Stimulated activated naive B cell treated with anti-CD40 and anti-IgM and Interleukin-4, amounts not matched to agents 10 μg/mL and 1 μg/mL and 100 μg/mL, for 72 hours (primary cell): ENCODE results near the gene CAMSAP2.

Experiments used
- ATAC-seq, 2 donors: fragments of 150-1000 bp; cut with Tn5 transposase; replicated peaks; 2 replicates each; pipeline ENCODE4 v1.10.0; 2021; ENCODE audit warnings: moderate library complexity in 1 of 2
- DNase-seq: peaks from one replicate; pipeline ENCODE4 v3.0.0; 2021
- H3K27ac Mint-ChIP-seq: one replicate; pipeline ENCODE4 v1.8.0; 2022; ENCODE audit warnings: mild to moderate bottlenecking, mixed read lengths
- H3K27me3 Mint-ChIP-seq, 2 donors: one replicate each; pipeline ENCODE4 v1.8.0; 2022; ENCODE audit warnings: mixed read lengths in 2 of 2
- H3K36me3 Mint-ChIP-seq, 2 donors: one replicate each; pipeline ENCODE4 v1.8.0; 2022; ENCODE audit warnings: mixed read lengths in 2 of 2, mild to moderate bottlenecking in 1 of 2
- H3K4me1 Mint-ChIP-seq, 2 donors: one replicate each; pipeline ENCODE4 v1.8.0; 2022; ENCODE audit warnings: mixed read lengths in 2 of 2, mild to moderate bottlenecking in 1 of 2
- H3K4me3 Mint-ChIP-seq, 2 donors: one replicate each; pipeline ENCODE4 v1.8.0; 2022; ENCODE audit warnings: mild to moderate bottlenecking in 2 of 2, mixed read lengths in 2 of 2, moderate library complexity in 1 of 2
- H3K9me3 Mint-ChIP-seq, 2 donors: one replicate each; pipeline ENCODE4 v1.8.0; 2022; ENCODE audit warnings: mixed read lengths in 2 of 2, mild to moderate bottlenecking in 1 of 2

The CAMSAP2 gene

DNA sequence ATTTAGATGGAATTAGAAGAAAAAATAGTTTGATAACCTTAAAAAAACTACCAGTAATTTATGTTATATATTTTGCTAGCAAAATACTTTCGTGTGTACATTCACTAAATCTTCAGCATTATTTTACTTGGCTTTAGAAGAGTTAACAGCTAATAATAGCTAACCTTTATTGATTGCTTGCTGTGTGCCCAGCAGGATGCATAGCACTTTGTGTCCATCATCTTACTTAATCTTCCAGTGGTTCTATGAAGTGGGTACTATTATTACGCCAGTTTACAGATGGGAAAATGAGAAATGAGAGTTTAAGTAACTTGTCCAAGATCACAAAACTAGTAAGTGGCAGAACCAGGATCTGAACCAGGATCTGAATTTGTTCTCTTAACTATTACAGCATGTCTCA lies 92.4 kb downstream of the CAMSAP2 start:
- H3K27me3 Mint-ChIP-seq = no peaks in the 10 kb centered on the region
- H3K4me1 Mint-ChIP-seq = no peaks in the 10 kb centered on the region
- ATAC-seq = no peak
- H3K36me3 Mint-ChIP-seq = no peaks in the 10 kb centered on the region
- no peak for DNase-seq
- H3K9me3 Mint-ChIP-seq = peaks cover 0 to under 1% of the 10 kb centered on the region in 2 donors
- no peak overlapping the region for H3K4me3 Mint-ChIP-seq
- H3K27ac Mint-ChIP-seq = no peak overlapping the region

DNA sequence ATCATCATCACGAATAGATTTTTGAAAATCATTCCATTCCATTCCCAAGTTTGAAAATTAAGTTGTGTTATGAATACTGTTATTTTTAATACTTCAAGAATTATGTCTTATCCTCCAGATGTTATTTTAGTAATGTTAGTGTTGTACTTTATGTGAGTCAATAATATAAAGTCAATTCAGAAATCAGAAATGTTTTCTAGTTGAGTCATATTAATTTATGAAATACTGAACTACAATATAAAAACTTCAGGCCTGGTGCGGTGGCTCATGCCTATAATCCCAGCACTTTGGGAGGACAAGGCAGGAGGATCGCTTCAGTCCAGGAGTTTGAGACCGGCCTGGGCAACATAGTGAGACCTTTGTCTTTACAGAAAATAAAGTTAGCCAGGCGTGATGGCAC lies 95.7 kb downstream of the CAMSAP2 start:
- no peaks in the 10 kb centered on the region for H3K4me1 Mint-ChIP-seq
- ATAC-seq (no peak), DNase-seq (no peak)
- H3K4me3 Mint-ChIP-seq = no peak overlapping the region
- no peaks in the 10 kb centered on the region for H3K27me3 Mint-ChIP-seq
- H3K9me3 Mint-ChIP-seq = peaks cover 0 to 3% of the 10 kb centered on the region in 2 donors
- H3K27ac Mint-ChIP-seq = no peak overlapping the region
- H3K36me3 Mint-ChIP-seq = no peaks in the 10 kb centered on the region

DNA sequence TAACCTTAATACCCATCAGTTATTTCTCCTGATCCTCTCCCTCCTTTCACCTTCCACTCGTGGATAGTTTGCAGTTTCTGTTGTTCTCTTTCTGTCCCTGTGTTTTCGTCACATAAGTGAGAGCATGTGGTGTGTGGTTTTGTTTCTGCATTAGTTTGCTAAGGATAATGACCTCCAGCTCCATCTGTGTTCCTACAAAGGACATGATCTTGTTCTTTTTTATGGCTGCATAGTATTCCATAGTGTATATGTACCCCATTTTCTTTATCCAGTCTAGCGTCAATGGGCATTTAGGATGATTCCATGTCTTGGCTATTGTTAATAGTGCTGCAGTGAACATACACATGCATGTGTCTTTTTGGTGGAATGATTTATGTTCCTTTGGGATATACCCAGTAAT lies 97.5 kb downstream of the CAMSAP2 start:
- Mint-ChIP-seq H3K27me3 (no peaks in the 10 kb centered on the region), H3K9me3 (peaks cover 0 to 3% of the 10 kb centered on the region in 2 donors), H3K4me1 (no peaks in the 10 kb centered on the region), H3K36me3 (no peaks in the 10 kb centered on the region), H3K27ac (no peak overlapping the region), H3K4me3 (no peak overlapping the region)
- ATAC-seq (no peak), DNase-seq (no peak)

DNA sequence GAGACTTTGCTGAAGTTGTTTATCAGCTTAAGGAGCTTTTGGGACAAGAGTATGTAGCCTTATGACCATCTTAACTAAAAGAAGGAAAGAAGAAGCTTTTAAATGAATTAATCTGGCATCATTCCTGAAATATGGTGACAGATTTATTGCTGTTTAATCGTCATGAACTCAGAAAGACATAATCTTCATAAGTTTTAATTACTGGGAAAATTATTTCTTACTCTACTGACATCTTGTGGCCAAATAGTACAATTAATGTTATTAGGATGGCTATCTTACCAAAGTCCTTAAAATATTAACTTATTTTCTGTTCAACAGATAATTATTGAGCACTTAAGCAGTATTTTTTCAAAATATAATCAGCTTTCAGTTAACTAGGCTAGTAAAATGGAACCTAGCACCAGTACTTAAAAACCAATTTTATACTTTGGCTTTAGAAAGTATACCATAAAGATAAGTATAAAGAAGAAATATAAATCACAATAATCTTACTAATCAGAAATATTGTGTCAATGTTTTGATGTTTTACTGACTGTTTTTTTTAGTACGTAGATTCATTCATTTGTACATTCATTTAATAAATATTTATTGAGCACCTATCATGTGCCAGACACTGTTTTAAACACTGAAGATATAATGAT lies 99.4 kb downstream of the CAMSAP2 start:
- Mint-ChIP-seq H3K36me3 (no peaks in the 10 kb centered on the region), H3K9me3 (peaks cover 0 to 3% of the 10 kb centered on the region in 2 donors), H3K4me1 (no peaks in the 10 kb centered on the region), H3K27me3 (no peaks in the 10 kb centered on the region), H3K4me3 (no peak overlapping the region), H3K27ac (no peak overlapping the region)
- DNase-seq (no peak), ATAC-seq (no peak)

DNA sequence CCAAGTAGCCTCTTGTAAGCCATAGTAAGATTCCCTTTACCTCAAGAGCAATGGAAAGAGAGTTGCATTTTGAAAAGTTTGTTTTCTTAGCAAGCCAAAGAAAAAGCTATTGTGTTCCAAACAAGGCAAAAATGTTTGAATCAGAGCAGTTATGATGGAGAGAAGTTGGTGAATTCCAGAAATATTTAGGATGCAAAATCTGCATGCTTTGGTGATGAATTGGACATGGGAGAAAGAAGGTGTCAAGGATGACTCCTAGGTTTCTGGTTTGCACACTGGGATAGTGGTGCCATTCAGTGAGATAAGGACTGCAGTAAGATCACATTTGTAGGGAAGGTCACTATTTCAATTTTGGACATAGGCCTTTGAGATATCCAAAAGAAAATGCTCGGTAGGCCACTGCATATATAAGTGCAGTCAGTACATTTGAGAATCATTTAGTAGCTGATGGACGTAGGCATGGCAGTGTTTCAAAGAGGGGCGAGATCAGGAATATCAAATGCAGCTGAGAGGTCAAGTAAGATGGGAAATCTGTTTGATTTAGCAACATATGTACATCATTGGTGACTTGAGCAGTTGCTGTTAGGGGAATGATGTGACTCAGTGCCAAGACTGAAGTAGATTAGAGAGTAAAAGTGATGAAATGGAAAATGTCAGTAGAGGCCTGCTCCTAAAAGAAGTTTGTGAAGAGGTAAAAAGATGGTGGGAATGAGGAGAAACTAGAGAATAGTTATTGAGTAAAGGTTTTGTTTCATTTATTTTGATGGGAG lies 100.2 kb downstream of the CAMSAP2 start:
- peaks cover 0 to 3% of the 10 kb centered on the region in 2 donors for H3K9me3 Mint-ChIP-seq

DNA sequence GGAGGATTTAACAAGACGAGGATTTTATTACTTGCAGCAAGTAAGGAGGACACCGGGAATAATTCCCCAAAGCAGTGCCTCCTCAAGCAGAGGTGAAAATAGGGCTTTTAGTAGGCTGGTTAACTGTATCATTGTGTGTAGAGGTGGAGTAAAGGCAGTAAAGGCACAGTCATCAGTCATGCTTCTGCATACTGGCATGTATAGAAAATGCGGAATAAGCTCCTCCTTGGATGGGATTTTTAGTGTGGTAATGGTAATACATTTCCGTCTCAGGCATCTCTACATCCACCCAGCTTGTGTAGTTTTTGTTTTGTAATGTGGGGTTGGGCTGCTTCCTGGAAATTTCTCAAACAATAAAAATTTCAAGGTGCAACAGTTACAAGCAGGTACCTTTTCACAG lies 106.7 kb downstream of the CAMSAP2 start:
- H3K27me3 Mint-ChIP-seq = peaks cover 0 to 8% of the 10 kb centered on the region in 2 donors

More for the DNA sequence above, 100.2 kb downstream of the CAMSAP2 start:
- no peak for ATAC-seq
- Mint-ChIP-seq H3K27me3 (no peaks in the 10 kb centered on the region), H3K27ac (no peak overlapping the region), H3K4me3 (no peak overlapping the region), H3K36me3 (no peaks in the 10 kb centered on the region), H3K4me1 (no peaks in the 10 kb centered on the region)
- DNase-seq = no peak

DNA sequence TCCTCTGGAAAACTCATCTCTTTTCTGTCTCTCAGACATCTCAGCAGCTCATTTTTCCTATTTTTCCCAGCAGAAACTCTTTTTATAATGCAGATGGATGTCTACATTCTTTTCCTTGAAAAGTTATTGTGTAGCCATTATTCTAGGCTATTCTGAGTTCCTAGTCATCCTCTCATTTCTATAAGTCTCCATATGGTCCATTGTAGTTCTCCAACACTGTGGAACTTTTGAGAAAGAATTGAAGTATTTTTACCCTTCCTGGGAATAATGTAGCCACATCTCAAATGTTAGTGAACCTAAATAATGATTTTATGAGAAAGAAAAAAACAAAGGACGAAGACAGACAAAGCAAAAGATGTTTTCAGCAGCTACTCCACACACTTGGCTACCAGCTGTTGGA lies 107.7 kb downstream of the CAMSAP2 start:
- DNase-seq = no peak
- no peak for ATAC-seq
- Mint-ChIP-seq H3K27ac (no peak overlapping the region), H3K27me3 (peaks cover 0 to 12% of the 10 kb centered on the region in 2 donors), H3K4me3 (no peak overlapping the region), H3K36me3 (no peaks in the 10 kb centered on the region), H3K9me3 (no peaks in the 10 kb centered on the region), H3K4me1 (no peaks in the 10 kb centered on the region)

More for the DNA sequence above, 106.7 kb downstream of the CAMSAP2 start:
- Mint-ChIP-seq H3K4me1 (no peaks in the 10 kb centered on the region), H3K36me3 (no peaks in the 10 kb centered on the region), H3K9me3 (no peaks in the 10 kb centered on the region), H3K27ac (no peak overlapping the region), H3K4me3 (no peak overlapping the region)
- no peak for ATAC-seq
- no peak for DNase-seq

DNA sequence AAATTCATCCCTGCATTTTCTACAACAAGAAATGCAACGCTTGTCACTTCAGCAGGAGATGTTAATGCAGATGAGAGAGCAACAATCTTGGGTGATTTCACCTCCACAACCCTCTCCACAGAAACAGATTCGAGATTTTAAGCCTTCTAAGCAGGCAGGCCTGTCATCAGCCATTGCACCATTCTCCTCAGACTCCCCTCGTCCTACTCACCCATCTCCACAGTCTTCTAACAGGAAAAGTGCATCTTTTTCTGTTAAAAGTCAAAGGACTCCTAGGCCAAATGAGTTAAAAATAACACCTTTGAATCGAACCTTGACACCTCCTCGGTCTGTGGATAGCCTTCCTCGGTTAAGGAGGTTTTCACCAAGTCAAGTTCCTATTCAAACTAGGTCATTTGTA lies 110.7 kb downstream of the CAMSAP2 start:
- H3K9me3 Mint-ChIP-seq = no peaks in the 10 kb centered on the region
- no peak for ATAC-seq
- peaks cover 0 to 18% of the 10 kb centered on the region in 2 donors for H3K27me3 Mint-ChIP-seq

DNA sequence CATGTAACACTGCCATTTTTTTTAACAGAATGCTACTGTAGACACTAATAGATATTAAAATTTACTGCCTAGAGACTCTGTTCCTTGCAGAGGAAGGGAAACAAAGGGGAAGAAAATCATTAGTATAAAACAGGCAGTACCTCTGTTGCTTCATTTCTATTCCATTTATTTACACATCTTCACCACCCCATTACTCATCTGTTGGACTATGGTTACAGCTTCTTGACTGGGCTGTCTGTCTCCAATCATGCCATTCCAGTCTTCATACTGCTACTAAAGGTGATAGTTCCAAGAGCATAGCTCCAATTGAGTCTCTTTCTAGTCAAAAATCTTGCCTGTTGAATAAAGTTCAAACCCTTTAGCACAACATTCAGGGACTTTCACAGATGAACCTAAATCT lies 111.9 kb downstream of the CAMSAP2 start:
- H3K4me1 Mint-ChIP-seq = no peaks in the 10 kb centered on the region
- DNase-seq (no peak), ATAC-seq (no peak)
- no peak overlapping the region for H3K4me3 Mint-ChIP-seq
- H3K27me3 Mint-ChIP-seq = peaks cover 0 to 18% of the 10 kb centered on the region in 2 donors
- no peaks in the 10 kb centered on the region for H3K9me3 Mint-ChIP-seq
- H3K27ac Mint-ChIP-seq = no peak overlapping the region
- H3K36me3 Mint-ChIP-seq = peaks cover 0 to 1% of the 10 kb centered on the region in 2 donors

More for the DNA sequence above, 110.7 kb downstream of the CAMSAP2 start:
- Mint-ChIP-seq H3K27ac (no peak overlapping the region), H3K36me3 (peaks cover 0 to 1% of the 10 kb centered on the region in 2 donors), H3K4me3 (no peak overlapping the region), H3K4me1 (no peaks in the 10 kb centered on the region)
- no peak for DNase-seq

DNA sequence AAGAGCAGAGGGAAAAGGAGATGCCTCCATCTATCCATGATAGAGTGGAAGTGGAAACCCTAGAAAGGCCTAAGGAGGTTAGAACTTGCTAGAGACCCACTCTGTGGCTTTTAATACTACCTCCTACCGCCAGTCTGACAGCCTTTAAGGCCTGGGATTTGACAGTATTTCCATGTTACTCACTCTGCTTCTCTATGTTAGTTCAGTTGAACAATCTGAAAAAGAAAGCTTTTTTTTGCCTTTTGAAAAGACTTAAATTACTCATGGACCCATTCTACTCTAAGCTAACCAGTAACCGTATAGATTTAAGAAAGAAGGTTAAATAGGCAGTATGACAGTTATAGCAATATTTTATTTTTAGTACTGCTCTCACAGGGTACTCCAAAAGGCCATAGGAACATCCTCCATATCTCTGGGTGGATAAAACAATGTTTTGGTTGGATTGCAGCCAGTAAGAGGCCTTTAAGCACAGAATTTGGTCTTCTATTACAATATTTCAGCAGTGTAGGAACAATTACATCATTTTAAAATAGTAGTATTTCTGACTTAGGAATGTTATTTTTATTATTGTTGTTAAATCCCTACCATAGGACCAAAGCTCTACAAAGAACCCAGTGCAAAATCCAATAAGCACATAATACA lies 118.1 kb downstream of the CAMSAP2 start:
- Mint-ChIP-seq H3K9me3 (no peaks in the 10 kb centered on the region), H3K27ac (no peak overlapping the region), H3K27me3 (peaks cover 0 to 5% of the 10 kb centered on the region in 2 donors), H3K4me3 (no peak overlapping the region), H3K4me1 (no peaks in the 10 kb centered on the region), H3K36me3 (peaks cover 0 to 1% of the 10 kb centered on the region in 2 donors)
- DNase-seq (no peak), ATAC-seq (no peak)

DNA sequence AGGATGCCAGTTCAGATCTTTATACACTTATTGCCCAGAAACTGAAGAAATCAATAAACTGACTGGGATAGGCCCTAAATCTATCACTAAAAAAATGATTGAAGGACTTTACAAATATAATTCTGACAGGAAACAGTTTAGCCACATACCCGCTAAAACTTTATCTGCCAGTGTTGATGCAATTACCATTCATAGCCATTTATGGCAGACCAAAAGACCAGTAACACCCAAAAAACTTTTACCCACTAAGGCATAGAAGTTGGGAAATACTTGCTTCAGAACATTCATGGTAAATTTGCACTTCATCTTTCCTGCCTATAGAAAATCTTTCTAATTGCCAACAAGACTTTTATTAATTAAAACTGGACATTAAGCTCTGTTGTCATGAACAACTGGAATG lies 119.1 kb downstream of the CAMSAP2 start:
- DNase-seq (no peak), ATAC-seq (no peak)
- no peaks in the 10 kb centered on the region for H3K9me3 Mint-ChIP-seq
- no peak overlapping the region for H3K27ac Mint-ChIP-seq
- H3K36me3 Mint-ChIP-seq = no peaks in the 10 kb centered on the region
- H3K4me1 Mint-ChIP-seq = peaks cover 5 to 6% of the 10 kb centered on the region in 2 donors
- H3K27me3 Mint-ChIP-seq = peaks cover 0 to 5% of the 10 kb centered on the region in 2 donors
- no peak overlapping the region for H3K4me3 Mint-ChIP-seq

DNA sequence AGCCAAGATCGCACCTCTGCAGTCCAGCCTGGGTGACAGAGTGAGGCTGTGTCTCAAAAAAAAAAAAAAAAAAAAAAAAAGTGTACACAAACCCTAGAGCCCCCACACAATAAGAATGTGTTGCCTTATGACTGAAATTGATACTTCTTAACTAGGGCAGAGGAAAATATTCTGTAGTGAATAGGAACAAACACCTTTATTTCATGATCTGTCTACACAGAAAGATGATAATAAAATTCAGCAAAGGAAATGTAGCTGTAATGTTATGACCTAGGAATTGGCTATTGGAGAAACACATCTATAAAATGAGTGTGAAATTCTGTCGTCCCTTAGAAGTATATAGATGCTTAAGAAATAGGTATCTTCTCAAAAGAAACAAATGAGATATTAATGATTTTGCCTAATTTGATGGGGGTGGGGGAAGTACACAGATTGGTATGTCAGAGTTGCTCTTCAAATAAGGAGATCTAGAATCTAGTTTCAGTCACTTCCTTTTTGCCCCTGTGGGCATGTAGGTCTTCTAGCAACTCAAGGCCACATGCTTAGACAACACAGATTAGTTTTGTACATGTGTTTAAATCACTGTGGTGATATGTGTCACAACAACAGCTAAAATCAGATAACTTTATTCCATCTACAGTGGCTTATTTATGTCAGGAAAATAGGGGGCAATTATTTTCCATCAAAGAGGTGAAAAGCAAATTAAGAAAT lies 123.4 kb downstream of the CAMSAP2 start:
- DNase-seq (no peak), ATAC-seq (peak; percentile 53 to 63)
- H3K27me3 Mint-ChIP-seq = peaks cover 0 to 2% of the 10 kb centered on the region in 2 donors
- H3K4me1 Mint-ChIP-seq = peaks cover 13 to 15% of the 10 kb centered on the region in 2 donors
- H3K9me3 Mint-ChIP-seq = no peaks in the 10 kb centered on the region
- no peak overlapping the region for H3K27ac Mint-ChIP-seq
- H3K36me3 Mint-ChIP-seq = no peaks in the 10 kb centered on the region
- no peak overlapping the region for H3K4me3 Mint-ChIP-seq

DNA sequence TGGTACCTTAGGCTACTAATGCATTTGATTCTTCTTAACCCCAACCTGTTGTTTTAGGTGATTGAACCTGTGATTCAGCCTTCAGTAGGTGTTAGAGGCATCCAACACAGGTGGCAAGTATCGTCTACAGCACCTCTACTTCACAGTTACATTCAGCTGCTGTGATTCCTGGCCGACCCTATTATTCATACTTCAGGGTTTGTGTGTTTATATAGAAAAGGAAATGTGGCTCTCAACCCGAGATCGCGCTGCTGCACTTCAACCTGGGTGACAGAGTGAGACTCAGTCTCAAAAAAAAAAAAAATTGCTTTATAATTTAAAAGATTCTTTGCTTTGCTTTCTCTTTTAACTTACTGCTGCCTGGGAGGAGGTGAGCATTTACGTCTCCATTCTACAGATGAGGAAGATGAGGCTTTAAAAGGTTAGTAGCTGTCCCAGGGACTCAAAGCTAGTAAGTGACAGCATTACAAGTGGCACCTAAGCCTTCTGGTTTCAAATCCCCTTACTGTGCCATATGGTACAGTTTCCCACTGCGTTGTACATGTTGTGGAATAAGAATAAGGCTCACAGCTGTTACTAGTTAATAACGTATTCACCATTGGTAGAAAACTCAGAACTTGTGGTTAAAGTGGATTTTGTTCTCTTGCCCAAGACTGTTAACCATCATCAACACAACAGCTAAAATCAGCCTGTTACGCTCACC lies 124.2 kb downstream of the CAMSAP2 start:
- Mint-ChIP-seq H3K27ac (no peak overlapping the region), H3K27me3 (peaks cover 0 to 7% of the 10 kb centered on the region in 2 donors), H3K4me1 (peaks cover 18 to 20% of the 10 kb centered on the region in 2 donors), H3K36me3 (no peaks in the 10 kb centered on the region), H3K4me3 (no peak overlapping the region), H3K9me3 (no peaks in the 10 kb centered on the region)
- DNase-seq (no peak), ATAC-seq (no peak)

DNA sequence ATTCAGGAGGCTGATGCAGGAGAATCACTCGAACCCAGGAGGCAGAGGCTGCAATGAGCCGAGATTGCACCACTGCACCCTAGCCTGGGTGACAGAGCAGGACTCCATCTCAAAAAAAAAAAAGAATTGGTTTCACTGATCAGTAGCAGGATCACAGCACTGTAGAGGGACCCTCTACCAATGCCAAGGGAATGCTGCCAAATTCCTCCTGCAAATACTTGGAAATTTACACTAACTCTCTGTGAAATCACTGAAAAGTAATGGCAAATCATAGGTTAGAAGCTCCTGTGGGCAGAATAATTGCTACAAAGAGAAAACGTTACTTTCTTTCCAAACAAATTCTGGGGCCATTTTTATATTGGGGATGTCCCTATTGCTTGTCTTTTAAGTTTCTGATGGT lies 127.4 kb downstream of the CAMSAP2 start:
- peaks cover 27 to 29% of the 10 kb centered on the region in 2 donors for H3K4me1 Mint-ChIP-seq

More for the DNA sequence above, 127.4 kb downstream of the CAMSAP2 start:
- H3K27me3 Mint-ChIP-seq = peaks cover 0 to 13% of the 10 kb centered on the region in 2 donors
- ATAC-seq (no peak), DNase-seq (no peak)
- no peak overlapping the region for H3K4me3 Mint-ChIP-seq
- H3K27ac Mint-ChIP-seq = no peak overlapping the region
- H3K36me3 Mint-ChIP-seq = no peaks in the 10 kb centered on the region
- no peaks in the 10 kb centered on the region for H3K9me3 Mint-ChIP-seq
